NOMO-1 (cell line): Measurements from ENCODE around the gene MGAT4C.

ENCODE experiments used
- DNase-seq, 2 experiments: peaks; one replicate each; lab custom pipeline; 2025; ENCODE audit not compliant: unreplicated experiment in 2 of 2; lab: John Stamatoyannopoulos, UW

Gene MGAT4C

GRCh38 chr12:85993746-85994145 is 262.4 kb downstream of the MGAT4C start:
- no peak for DNase-seq

- no peak for DNase-seq
Measured at GRCh38 chr12:85985996-85986395, 270.2 kb downstream of the MGAT4C start.

- DNase-seq, result no peak
Measured at GRCh38 chr12:85983601-85984000, 272.6 kb downstream of the MGAT4C start.

- no peak for DNase-seq
Measured at GRCh38 chr12:85979641-85980040, 276.6 kb downstream of the MGAT4C start.

GRCh38 chr12:85975716-85976115 is 280.5 kb downstream of the MGAT4C start:
- DNase-seq, result no peak

GRCh38 chr12:85971800-85972199 is 284.4 kb downstream of the MGAT4C start:
- DNase-seq, result no peak

GRCh38 chr12:85968606-85969005 is 287.6 kb downstream of the MGAT4C start:
- DNase-seq, result no peak

GRCh38 chr12:85963326-85963725 is 292.9 kb downstream of the MGAT4C start:
- DNase-seq, result no peak

- no peak for DNase-seq
Measured at GRCh38 chr12:85956081-85956480, 300.1 kb downstream of the MGAT4C start.

- DNase-seq, result no peak
Measured at GRCh38 chr12:85955127-85955526, 301.1 kb downstream of the MGAT4C start.

GRCh38 chr12:85951823-85952222 is 304.4 kb downstream of the MGAT4C start:
- DNase-seq, result peak in 1 of 2 experiments; percentile 21

- no peak for DNase-seq
Measured at GRCh38 chr12:85949253-85949652, 306.9 kb downstream of the MGAT4C start.

- no peak for DNase-seq
Measured at GRCh38 chr12:85948340-85948739, 307.9 kb downstream of the MGAT4C start.

GRCh38 chr12:85947286-85947685 is 308.9 kb downstream of the MGAT4C start:
- DNase-seq, result no peak

- DNase-seq, result no peak
Measured at GRCh38 chr12:85946375-85946774, 309.8 kb downstream of the MGAT4C start.

GRCh38 chr12:85927166-85927565 is 329.0 kb downstream of the MGAT4C start:
- DNase-seq, result no peak

GRCh38 chr12:85923767-85924331 is 332.3 kb downstream of the MGAT4C start:
- DNase-seq, result no peak

GRCh38 chr12:85920324-85920947 is 335.8 kb downstream of the MGAT4C start:
- DNase-seq, result peak in 1 of 2 experiments; percentile 33
